Endothelial cell of umbilical vein (primary cell): ENCODE measurements around the gene PTGES.

Experiments
- CTCF ChIP-seq, 2 donors: IDR thresholded peaks; 1 replicate in 1 of 2; 2 replicates in 1 of 2; pipeline ENCODE4 v1.5.1; 2011; ENCODE audit warnings: low read length in 2 of 2, mild to moderate bottlenecking in 2 of 2, moderate library complexity in 2 of 2, control low read depth in 1 of 2, inconsistent platforms in 1 of 2, low read depth in 1 of 2; ENCODE audit not compliant: insufficient read depth in 1 of 2; ENCODE audit errors: extremely low read depth in 1 of 2
- EZH2 ChIP-seq: IDR thresholded peaks from 2 replicates; pipeline ENCODE4 v1.6.1; 2012; ENCODE audit warnings: borderline replicate concordance, low read depth, mild to moderate bottlenecking, moderate library complexity, low read length, inconsistent platforms; ENCODE audit not compliant: severe bottlenecking
- FOS ChIP-seq: IDR thresholded peaks from 2 replicates; pipeline ENCODE4 v1.6.1; 2011; ENCODE audit warnings: mild to moderate bottlenecking, low read length, moderate library complexity, borderline replicate concordance; ENCODE audit not compliant: insufficient read depth
- MYC ChIP-seq: IDR thresholded peaks from one replicate; pipeline ENCODE4 v1.6.1; 2011; ENCODE audit warnings: mild to moderate bottlenecking, low read depth, low read length
- POLR2A ChIP-seq: IDR thresholded peaks from 2 replicates; pipeline ENCODE4 v1.6.1; 2012; ENCODE audit warnings: low read depth, mild to moderate bottlenecking, control low read depth, low read length
- POLR2AphosphoS5 ChIP-seq: IDR thresholded peaks from 2 replicates; pipeline ENCODE4 v1.6.1; 2012; ENCODE audit warnings: low read depth, mild to moderate bottlenecking, control low read depth, low read length, moderate library complexity; ENCODE audit not compliant: insufficient read depth

GRCh38 chr9:129749575-129749974 is 3.3 kb downstream of the PTGES start:
- TF ChIP-seq CTCF (IDR thresholded peaks at IDR 0.05; ENCODE audit: extremely low read depth in 1 of 2, insufficient read depth in 1 of 2, low read depth in 1 of 2, low read length in 2 of 2) (no peak), EZH2 (no peak), POLR2A (no peak), MYC (no peak), POLR2AphosphoS5 (no peak), FOS (no peak)
